Stimulated activated naive CD4-positive, alpha-beta T cell (primary cell): ENCODE data around the gene HSD17B8.

ENCODE experiments used
- DNase-seq, 6 experiments: peaks; one replicate each; lab custom pipeline; 2025; lab: John Stamatoyannopoulos, UW

The HSD17B8 gene

GRCh38 chr6:33171016-33171879 is 33.2 kb upstream of the HSD17B8 start:
- DNase-seq, result no peak

- DNase-seq, result no peak
Measured at GRCh38 chr6:33171880-33172687, 32.4 kb upstream of the HSD17B8 start.

- no peak for DNase-seq
Measured at GRCh38 chr6:33172688-33173534, 31.5 kb upstream of the HSD17B8 start.

- DNase-seq, result no peak
Measured at GRCh38 chr6:33173535-33174180, 30.8 kb upstream of the HSD17B8 start.

GRCh38 chr6:33174784-33175183 is 29.7 kb upstream of the HSD17B8 start:
- DNase-seq, result no peak

- no peak for DNase-seq
Measured at GRCh38 chr6:33175436-33176069, 28.9 kb upstream of the HSD17B8 start.

DNA sequence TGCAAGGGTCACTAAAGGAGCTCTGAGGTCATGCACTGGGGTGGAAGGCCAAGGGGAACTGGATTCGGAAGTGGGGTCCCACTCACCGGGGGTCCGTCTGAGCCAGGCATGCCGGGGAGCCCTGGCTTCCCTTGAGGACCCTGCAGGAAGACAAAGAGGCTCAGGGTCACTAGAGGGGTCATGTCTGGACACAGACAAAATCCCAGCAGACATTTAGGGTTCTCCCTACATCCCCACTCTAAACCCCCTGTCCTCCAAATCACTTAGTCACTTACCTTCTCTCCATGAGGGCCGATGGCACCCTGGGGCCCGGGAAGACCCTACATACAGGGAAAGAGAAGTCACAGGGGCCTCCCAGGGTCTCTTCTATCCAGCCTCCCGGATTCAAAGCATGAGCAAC is 27.5 kb upstream of the HSD17B8 start:
- DNase-seq, result no peak

DNA sequence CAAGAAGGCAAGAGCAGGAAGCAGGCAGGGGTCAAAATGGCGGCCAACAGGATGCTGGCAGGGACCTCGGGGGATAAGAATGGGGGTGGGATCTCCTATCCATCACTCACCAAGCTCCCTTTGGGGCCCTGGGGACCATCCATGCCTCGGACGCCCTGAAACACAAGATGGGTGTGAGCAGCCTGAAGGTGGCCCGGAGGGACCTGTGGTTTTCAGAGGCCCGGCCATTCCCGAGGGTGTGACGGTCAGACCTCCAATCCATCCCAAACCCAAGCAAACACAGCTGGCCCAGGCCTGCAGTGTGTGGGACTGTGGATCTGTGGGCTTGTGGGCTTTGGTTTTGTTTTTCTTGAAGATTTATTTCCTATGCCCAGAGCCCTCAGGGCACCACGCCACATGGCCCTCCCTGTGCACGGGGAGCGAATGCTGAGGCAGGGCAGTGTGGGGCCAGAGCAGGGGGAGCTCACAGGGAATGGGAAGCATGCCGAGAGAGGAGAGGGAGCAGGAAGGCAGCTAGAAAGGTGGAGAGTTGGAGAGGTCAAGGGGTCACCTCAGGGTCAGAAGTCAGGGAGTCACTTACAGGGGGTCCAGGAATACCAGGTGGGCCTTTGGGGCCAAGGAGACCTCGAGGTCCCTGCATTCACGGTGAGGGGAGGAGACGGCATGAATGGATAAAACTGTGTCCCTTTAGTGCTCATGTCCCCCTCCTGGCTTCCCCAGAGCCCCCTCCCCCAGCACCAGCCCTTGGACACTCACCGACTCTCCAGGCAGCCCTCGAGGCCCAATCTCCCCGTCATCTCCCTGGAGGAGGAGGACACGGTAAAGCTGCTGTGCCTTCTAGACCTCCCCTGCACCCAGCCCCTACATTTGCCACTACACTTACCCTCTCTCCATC is 26.7 kb upstream of the HSD17B8 start:
- no peak for DNase-seq

- DNase-seq, result no peak
Measured at GRCh38 chr6:33178755-33179475, 25.5 kb upstream of the HSD17B8 start.

DNA sequence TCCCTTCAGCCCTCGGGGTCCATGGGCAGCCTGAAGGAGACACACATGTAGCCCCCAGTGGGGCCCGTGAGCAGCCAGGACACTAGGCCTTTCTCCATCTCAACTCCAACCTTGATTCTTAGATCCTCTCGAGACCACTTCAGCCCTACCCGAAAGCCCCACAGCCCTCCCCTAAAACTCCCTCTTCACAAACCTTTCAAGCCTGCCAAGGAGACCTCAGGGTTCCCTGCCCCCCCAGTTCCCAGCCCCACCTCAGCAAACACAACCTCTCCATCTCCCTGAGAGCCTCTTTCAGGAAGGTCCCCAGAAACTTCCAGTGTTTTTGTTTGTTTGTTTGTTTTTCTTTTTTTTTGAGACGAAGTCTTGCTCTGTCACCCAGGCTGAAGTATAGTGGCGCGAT is 23.3 kb upstream of the HSD17B8 start:
- DNase-seq, result no peak

DNA sequence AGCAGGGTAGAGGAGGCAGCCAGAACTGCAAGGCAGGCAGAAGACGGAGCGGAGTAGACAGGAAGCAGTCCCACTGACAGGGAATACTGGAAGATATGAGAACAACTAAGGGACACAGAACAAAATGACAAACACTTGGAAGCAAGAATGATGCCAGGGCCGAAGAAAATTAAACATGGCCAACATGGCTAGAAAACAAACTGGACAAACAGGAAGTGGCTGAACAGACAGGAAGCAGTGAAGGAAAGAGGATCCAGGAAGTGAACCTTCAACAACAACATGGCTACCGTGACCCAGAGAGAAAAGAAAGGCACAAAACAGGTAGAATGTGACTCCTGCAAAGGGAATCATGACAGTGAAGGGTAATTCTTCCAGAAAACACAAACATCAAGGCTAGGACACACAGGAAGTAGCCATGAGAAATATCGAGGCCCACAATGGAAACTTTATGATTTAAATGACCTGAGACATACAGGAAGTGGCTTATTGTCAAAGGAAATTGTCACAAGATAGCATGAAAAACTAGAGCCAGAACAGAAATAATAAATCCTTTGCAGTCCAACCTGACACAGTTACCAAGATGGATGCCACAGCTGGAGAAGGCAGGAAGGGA is 21.3 kb upstream of the HSD17B8 start:
- DNase-seq, result peak in 2 of 6 experiments; percentile 28 to 30

GRCh38 chr6:33185190-33185589 is 19.3 kb upstream of the HSD17B8 start:
- DNase-seq, result no peak

DNA sequence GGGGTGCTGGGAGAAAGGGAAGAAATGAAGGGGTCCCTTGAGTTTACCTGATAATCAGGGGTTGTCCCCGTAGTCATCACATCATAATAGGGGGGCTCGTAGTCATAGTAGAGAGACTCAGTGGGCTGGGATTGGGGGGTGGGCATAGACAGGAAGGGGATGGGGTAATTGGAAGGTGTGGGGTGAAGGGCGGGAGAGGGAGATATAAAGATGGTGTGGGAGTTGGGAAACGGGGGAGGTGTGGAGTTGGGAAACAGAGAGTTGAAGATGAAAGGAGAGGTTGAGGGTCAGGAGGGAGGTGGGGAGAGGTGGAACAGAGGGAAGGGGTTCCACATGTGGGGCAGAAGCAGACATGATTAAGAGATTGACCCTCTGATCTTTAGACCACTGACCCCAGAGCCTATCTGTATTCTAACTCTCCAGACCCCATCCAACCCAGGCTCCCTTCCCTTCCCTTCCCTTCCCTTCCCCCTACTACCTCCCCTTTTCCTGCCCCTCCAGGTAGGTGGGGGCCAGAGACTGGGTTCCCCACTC is 18.7 kb upstream of the HSD17B8 start:
- no peak for DNase-seq

DNA sequence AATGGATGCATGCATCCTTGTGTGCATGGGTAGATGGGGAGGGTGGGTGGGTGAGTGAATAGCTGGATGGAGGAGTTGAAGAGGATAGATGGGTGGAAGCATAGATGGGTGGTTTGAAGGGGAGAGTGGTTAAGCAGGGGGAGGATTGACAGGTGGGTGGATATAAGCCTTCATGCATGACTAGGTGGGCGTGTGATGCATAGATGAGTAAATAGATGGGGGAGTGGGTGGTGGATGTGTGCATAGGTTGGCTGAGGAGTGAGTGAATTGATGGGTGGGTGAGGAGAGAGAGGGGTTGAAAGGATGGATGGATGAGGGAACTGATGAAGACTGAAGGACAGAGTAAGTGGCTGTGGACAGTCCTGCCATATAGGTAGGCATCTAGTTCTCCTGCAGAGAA is 16.6 kb upstream of the HSD17B8 start:
- no peak for DNase-seq

DNA sequence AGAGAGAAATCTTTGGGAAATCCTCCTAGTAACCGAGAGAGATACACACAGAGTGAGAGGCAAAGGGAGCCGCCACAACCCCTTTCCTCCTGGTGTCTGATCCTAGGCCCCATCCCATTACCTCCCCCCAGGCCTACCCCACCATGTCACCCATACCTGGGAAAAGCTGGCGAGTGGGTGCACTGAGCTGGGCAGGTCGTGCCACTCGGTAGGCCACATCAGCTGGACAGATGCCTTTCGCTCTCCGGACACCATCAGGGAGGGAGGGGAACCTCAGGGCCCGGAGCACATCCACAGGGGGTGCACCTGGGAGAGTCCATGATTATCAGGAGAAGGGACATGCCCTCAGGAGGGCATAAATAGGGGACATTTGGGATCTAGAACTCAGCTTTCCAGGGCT is 15.3 kb upstream of the HSD17B8 start:
- no peak for DNase-seq

DNA sequence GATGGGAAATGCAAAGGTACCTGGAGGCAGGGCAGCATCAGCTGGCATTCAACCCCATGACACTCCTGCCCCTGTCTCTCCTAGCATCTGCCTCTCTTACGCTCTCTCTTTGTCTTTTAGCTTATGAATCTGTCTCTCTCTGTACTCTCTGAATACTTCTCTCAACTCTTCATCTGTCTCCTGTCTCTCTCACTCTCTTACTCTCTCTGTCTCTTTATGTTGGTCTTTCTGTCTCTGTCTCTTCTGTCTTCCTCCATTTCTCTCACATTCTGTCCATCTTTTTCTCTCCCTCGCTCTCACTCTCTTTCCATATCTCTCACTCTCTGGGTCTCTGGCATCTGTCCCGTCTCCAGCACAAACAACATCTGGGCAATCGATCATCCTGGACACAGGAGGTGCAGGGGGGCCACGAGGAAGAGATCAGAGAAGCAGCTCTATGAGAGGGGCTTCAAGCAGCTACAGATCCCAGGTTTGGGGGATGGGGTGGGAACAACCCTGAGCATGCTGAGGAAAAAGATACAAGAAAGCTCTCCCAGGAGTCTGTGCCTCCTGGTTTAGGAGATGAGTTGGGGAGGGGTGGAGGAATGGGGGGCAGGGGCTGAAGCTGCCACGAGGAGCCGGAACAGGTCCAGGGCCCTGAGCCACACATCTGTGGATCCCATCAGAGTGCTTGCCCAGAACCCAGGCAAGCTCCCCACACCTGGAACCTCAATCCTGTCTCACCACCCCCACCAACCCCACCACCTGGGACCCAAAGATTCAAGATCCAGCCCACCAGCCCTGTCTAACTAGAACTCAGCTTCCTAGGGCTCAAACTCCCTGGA is 14.6 kb upstream of the HSD17B8 start:
- no peak for DNase-seq

- DNase-seq, result no peak
Measured at GRCh38 chr6:33190504-33191107, 13.8 kb upstream of the HSD17B8 start.
